H1 (cell line): ENCODE results near the gene GPC2. TPM values are rescaled to one million over a fixed set of nuclear protein-coding genes. Genes with fewer than 3 reads are reported as not detected.

ENCODE experiments used
- microRNA-seq, 2 experiments: library from miRNA; unstranded; fragments of <30 nt; microRNA quantifications; one replicate each; pipeline versions ENCODE4 to v1.2.0, GENCODE V29; 2016 to 2020; ENCODE audit warnings: borderline microRNAs expressed in 2 of 2, borderline number of aligned reads in 2 of 2, borderline replicate concordance in 1 of 2
- polyA plus RNA-seq, 7 experiments: library from polyadenylated mRNA; depleted of rRNA in 3 of 7; stranded (reverse) in 5 of 7; unstranded in 2 of 7; fragments of >200 nt in 5 of 7; fragments of 200-250 nt in 2 of 7; gene quantifications; 1 replicate in 5 of 7; 2 replicates in 1 of 7; 4 replicates in 1 of 7; pipeline versions ENCODE4 v1.2.1 to v1.2.3, GENCODE V29; 2011 to 2013; ENCODE audit warnings: missing spikeins in 2 of 7, mixed read lengths in 2 of 7
- total RNA-seq: library from RNA; stranded (reverse); fragmentation: NEBNext Ultra II Directional; extraction: Animal tissue kit (Norgen Biotek cat#: 25700); gene quantifications from 2 replicates; pipeline ENCODE4 v1.2.1, GENCODE V29; 2021

GPC2 gene
- total and polyA plus RNA-seq, 2 of the 8 experiments (the other 6 are each of a cell fraction or from before 2014, with no cell fraction given) = 25.3 to 44.8 TPM

Small RNA genes within 50 kb of the gene (microRNA-seq; reads per million reads assigned to microRNA genes)
- gene MIR4658 = 0 reads per million in 2 experiments

Other genes with a start within 250 kb of the GPC2 start
- gene GJC3, start 247.8 kb downstream of the GPC2 start, total RNA-seq = 2.5 and 3.0 TPM in 2 replicates
- gene GJC3, start 247.8 kb downstream of the GPC2 start, polyA plus RNA-seq (2011; rRNA removed) = 1.7 and 2.7 TPM in 2 replicates
- 0.29 and 0.52 TPM in 2 replicates for gene AZGP1, start 201.3 kb downstream of the GPC2 start, total RNA-seq
- 0.57 and 0.68 TPM in 2 replicates for gene AZGP1, start 201.3 kb downstream of the GPC2 start, polyA plus RNA-seq (2011; rRNA removed)
- 37.7 and 40.6 TPM in 2 replicates for gene ZKSCAN1, start 161.8 kb downstream of the GPC2 start, total RNA-seq
- gene ZKSCAN1, start 161.8 kb downstream of the GPC2 start, polyA plus RNA-seq (2011; rRNA removed) = 8.2 and 9.3 TPM in 2 replicates
- gene ZSCAN21, start 127.6 kb downstream of the GPC2 start, total RNA-seq = 25.4 and 26.1 TPM in 2 replicates
- 12.7 and 15.4 TPM in 2 replicates for gene ZSCAN21, start 127.6 kb downstream of the GPC2 start, polyA plus RNA-seq (2011; rRNA removed)
- gene ZNF3, start 95.7 kb downstream of the GPC2 start, total RNA-seq = 49.1 and 50.7 TPM in 2 replicates
- gene ZNF3, start 95.7 kb downstream of the GPC2 start, polyA plus RNA-seq (2011; rRNA removed) = 21.3 and 26.9 TPM in 2 replicates
- 127 and 128 TPM in 2 replicates for gene COPS6, start 88.4 kb downstream of the GPC2 start, total RNA-seq
- 159 and 225 TPM in 2 replicates for gene COPS6, start 88.4 kb downstream of the GPC2 start, polyA plus RNA-seq (2011; rRNA removed)
- 339 and 344 TPM in 2 replicates for gene MCM7, start 76.0 kb downstream of the GPC2 start, total RNA-seq
- 313 and 394 TPM in 2 replicates for gene MCM7, start 76.0 kb downstream of the GPC2 start, polyA plus RNA-seq (2011; rRNA removed)
- 15.2 and 15.8 TPM in 2 replicates for gene AP4M1, start 75.7 kb downstream of the GPC2 start, total RNA-seq
- gene AP4M1, start 75.7 kb downstream of the GPC2 start, polyA plus RNA-seq (2011; rRNA removed) = 15.9 and 16.6 TPM in 2 replicates
- gene TAF6, start 58.0 kb downstream of the GPC2 start, total RNA-seq = 101 and 109 TPM in 2 replicates
- gene TAF6, start 58.0 kb downstream of the GPC2 start, polyA plus RNA-seq (2011; rRNA removed) = 66.7 and 113 TPM in 2 replicates
- gene CNPY4, start 57.7 kb downstream of the GPC2 start, total RNA-seq = 15.3 and 15.9 TPM in 2 replicates
- gene CNPY4, start 57.7 kb downstream of the GPC2 start, polyA plus RNA-seq (2011; rRNA removed) = 9.1 and 10.2 TPM in 2 replicates
- gene MBLAC1, start 50.4 kb downstream of the GPC2 start, total RNA-seq = 1.7 TPM in 2 replicates
- 1.00 and 1.2 TPM in 2 replicates for gene MBLAC1, start 50.4 kb downstream of the GPC2 start, polyA plus RNA-seq (2011; rRNA removed)
- gene LAMTOR4, start 28.5 kb downstream of the GPC2 start, total RNA-seq = 153 and 161 TPM in 2 replicates
- gene LAMTOR4, start 28.5 kb downstream of the GPC2 start, polyA plus RNA-seq (2011; rRNA removed) = 622 and 735 TPM in 2 replicates
- 20.2 and 22.1 TPM in 2 replicates for gene TRAPPC14, start 18.7 kb downstream of the GPC2 start, total RNA-seq
- gene TRAPPC14, start 18.7 kb downstream of the GPC2 start, polyA plus RNA-seq (2011; rRNA removed) = 11.9 and 19.6 TPM in 2 replicates
- gene GAL3ST4, start 8.8 kb downstream of the GPC2 start, total RNA-seq = 5.1 and 5.3 TPM in 2 replicates
- 13.8 and 15.8 TPM in 2 replicates for gene GAL3ST4, start 8.8 kb downstream of the GPC2 start, polyA plus RNA-seq (2011; rRNA removed)
- gene STAG3, start 537 bp upstream of the GPC2 start, total RNA-seq = 3.3 and 3.8 TPM in 2 replicates
- 1.3 and 1.9 TPM in 2 replicates for gene STAG3, start 537 bp upstream of the GPC2 start, polyA plus RNA-seq (2011; rRNA removed)
- gene PVRIG, start 42.6 kb upstream of the GPC2 start, total RNA-seq = not detected in 2 replicates
- 0.15 TPM in 1 of 2 replicates, not detected in the other for gene PVRIG, start 42.6 kb upstream of the GPC2 start, polyA plus RNA-seq (2011; rRNA removed)
- not detected in 2 replicates for gene SPDYE3, start 130.3 kb upstream of the GPC2 start, total RNA-seq
- not detected in 2 replicates for gene SPDYE3, start 130.3 kb upstream of the GPC2 start, polyA plus RNA-seq (2011; rRNA removed)
- 32.2 and 34.4 TPM in 2 replicates for gene PILRB, start 180.7 kb upstream of the GPC2 start, total RNA-seq
- gene PILRB, start 180.7 kb upstream of the GPC2 start, polyA plus RNA-seq (2011; rRNA removed) = 49.9 and 66.4 TPM in 2 replicates
- 7.3 and 7.6 TPM in 2 replicates for gene PILRA, start 196.1 kb upstream of the GPC2 start, total RNA-seq
- 10.6 and 14.6 TPM in 2 replicates for gene PILRA, start 196.1 kb upstream of the GPC2 start, polyA plus RNA-seq (2011; rRNA removed)